K562 (cell line): Measurements from ENCODE around the gene ATP1A2. TPM values are rescaled to one million over a fixed set of nuclear protein-coding genes. Genes with fewer than 3 reads are reported as not detected.

Experiments
- CREM ChIP-seq: IDR thresholded peaks from 2 replicates; pipeline ENCODE4 v1.6.1; 2014; ENCODE audit warnings: antibody characterized with exemption, low read depth
- HDAC1 ChIP-seq, 2 experiments: fragments of 450-650 bp; IDR thresholded peaks; 2 replicates each; pipeline ENCODE4 v1.6.1; 2016 to 2017; ENCODE audit warnings: inconsistent platforms in 1 of 2, mild to moderate bottlenecking in 1 of 2, moderate library complexity in 1 of 2
- MEIS2 ChIP-seq: fragments of 450-650 bp; IDR thresholded peaks from 2 replicates; pipeline ENCODE4 v1.6.1; 2014; ENCODE audit warnings: mild to moderate bottlenecking; ENCODE audit not compliant: partially characterized antibody
- RCOR1 ChIP-seq, 2 experiments: IDR thresholded peaks; 2 replicates each; pipeline ENCODE4 v1.6.1; 2012; ENCODE audit warnings: low read depth in 2 of 2, low read length in 2 of 2, borderline replicate concordance in 1 of 2, improper control_type of control experiment in 1 of 2
- ZNF12 ChIP-seq: sonication (generic); formaldehyde crosslinking; IDR thresholded peaks from 2 replicates; pipeline ENCODE4 v1.4.0; 2020; ENCODE audit warnings: mild to moderate bottlenecking, missing genetic modification reagents
- ZNF79 ChIP-seq: fragments of 250-450 bp; sonication (Bioruptor Pico); IDR thresholded peaks from 2 replicates; pipeline ENCODE4 v1.4.0; 2020; ENCODE audit warnings: low read depth, mild to moderate bottlenecking, moderate library complexity
- polyA plus RNA-seq, 8 experiments: library from polyadenylated mRNA; depleted of rRNA in 4 of 8; stranded (reverse) in 5 of 8; unstranded in 3 of 8; fragments of >200 nt; fragmentation: Nextera tagmentation in 2 of 8; fragmentation: Illumina TruSeq in 1 of 8; extraction: Ambion mirVana in 2 of 8; extraction: Trizol in 1 of 8; gene quantifications; 2 replicates each; pipeline versions ENCODE4 v1.2.1 to v1.2.3, GENCODE V29; 2011 to 2014; ENCODE audit warnings: inconsistent platforms in 1 of 8, missing spikeins in 1 of 8
- total RNA-seq, 7 experiments: library from RNA; depleted of rRNA in 6 of 7; stranded (reverse); fragments of >200 nt in 6 of 7; fragmentation: Illumina TruSeq in 2 of 7; extraction: Trizol in 2 of 7; gene quantifications; 2 replicates each; pipeline versions ENCODE4 v1.2.1 to v1.2.3, GENCODE V29; 2011 to 2021; ENCODE audit warnings: low replicate concordance in 1 of 7
- TF ChIP-seq, protein P1 (sequence below), 2 experiments: fragments of 450-650 bp in 1 of 2; sonication (generic) in 1 of 2; formaldehyde crosslinking in 1 of 2; IDR thresholded peaks in 1 of 2; conservative IDR thresholded peaks in 1 of 2; 2 replicates each; pipeline versions ENCODE4 v1.6.1 to v1.8.1; 2016 to 2023; ENCODE audit warnings: mild to moderate bottlenecking in 2 of 2, moderate library complexity in 2 of 2, inconsistent platforms in 1 of 2, missing genetic modification reagents in 1 of 2
- TF ChIP-seq, protein P2 (sequence below): fragments of 250-450 bp; sonication (Bioruptor Pico); IDR thresholded peaks from 2 replicates; pipeline ENCODE4 v1.4.0; 2020; ENCODE audit warnings: mild to moderate bottlenecking, moderate library complexity, borderline replicate concordance
- TF ChIP-seq, protein P3 (sequence below): fragments of 450-650 bp; IDR thresholded peaks from 2 replicates; pipeline ENCODE4 v1.6.1; 2016; ENCODE audit warnings: borderline replicate concordance
- TF ChIP-seq, protein P4 (sequence below): fragments of 250-450 bp; sonication (Bioruptor Pico); IDR thresholded peaks from 2 replicates; pipeline ENCODE4 v1.6.1; 2021; ENCODE audit warnings: mild to moderate bottlenecking
- TF ChIP-seq, protein P5 (sequence below), 2 experiments: IDR thresholded peaks; 2 replicates each; pipeline ENCODE4 v1.6.1; 2011; ENCODE audit warnings: borderline replicate concordance in 1 of 2, control low read depth in 1 of 2, low read depth in 1 of 2, low read length in 1 of 2, mild to moderate bottlenecking in 1 of 2, mixed read lengths in 1 of 2, moderate library complexity in 1 of 2; ENCODE audit not compliant: insufficient read depth in 1 of 2, insufficient read length in 1 of 2, poor library complexity in 1 of 2, severe bottlenecking in 1 of 2; ENCODE audit errors: extremely low read depth in 1 of 2
- TF ChIP-seq, protein P6 (sequence below): fragments of 450-650 bp; IDR thresholded peaks from 2 replicates; pipeline ENCODE4 v1.6.1; 2016; ENCODE audit warnings: antibody characterized with exemption

Gene ATP1A2
- total and polyA plus RNA-seq, 9 of the 15 experiments (the other 6 are each of a cell fraction or from before 2014, with no cell fraction given) = 0.04 to 0.11 (median 0.09) TPM; not detected in 6

DNA sequence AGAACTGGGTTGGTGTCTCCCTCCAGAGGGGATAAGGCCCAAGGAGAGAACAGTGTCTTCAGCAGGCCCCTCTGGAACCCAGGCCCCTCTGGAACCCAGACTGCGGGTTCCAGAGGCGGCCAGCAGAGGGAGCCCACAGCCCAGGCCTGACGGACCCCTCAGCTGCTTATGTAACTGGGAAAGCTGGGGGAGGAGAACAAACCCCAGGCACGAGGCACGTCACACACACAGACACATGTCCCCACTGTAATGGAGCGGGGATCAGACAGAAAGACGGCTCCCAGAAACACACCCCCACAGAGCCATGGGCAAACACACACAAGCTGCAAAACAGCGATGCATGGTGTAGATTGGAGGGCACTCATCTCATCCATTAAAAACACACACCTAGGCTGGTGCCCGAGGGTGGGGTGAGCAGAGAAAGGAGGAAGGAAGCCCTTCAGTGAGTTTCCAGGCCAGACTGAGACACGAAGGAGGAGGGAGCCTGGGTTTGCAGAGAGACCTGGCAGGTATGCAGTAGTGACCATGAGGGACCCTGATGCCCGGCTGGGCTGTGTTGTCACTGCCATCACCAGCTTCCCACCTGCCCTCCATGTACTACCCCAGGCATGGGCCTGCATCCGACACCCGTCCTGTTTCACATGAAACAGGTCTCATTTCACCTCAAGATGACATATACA lies 14.4 kb upstream of the ATP1A2 start (continued):
- TF ChIP-seq, protein P1, sequence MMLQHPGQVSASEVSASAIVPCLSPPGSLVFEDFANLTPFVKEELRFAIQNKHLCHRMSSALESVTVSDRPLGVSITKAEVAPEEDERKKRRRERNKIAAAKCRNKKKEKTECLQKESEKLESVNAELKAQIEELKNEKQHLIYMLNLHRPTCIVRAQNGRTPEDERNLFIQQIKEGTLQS (IDR thresholded peaks at IDR 0.05) = peak; percentile 22; the same call in 1 of the 2 replicates
- TF ChIP-seq, protein P1 (CRISPR knock-in tag; conservative IDR thresholded peaks at IDR 0.05) = no peak
- TF ChIP-seq, protein P2, sequence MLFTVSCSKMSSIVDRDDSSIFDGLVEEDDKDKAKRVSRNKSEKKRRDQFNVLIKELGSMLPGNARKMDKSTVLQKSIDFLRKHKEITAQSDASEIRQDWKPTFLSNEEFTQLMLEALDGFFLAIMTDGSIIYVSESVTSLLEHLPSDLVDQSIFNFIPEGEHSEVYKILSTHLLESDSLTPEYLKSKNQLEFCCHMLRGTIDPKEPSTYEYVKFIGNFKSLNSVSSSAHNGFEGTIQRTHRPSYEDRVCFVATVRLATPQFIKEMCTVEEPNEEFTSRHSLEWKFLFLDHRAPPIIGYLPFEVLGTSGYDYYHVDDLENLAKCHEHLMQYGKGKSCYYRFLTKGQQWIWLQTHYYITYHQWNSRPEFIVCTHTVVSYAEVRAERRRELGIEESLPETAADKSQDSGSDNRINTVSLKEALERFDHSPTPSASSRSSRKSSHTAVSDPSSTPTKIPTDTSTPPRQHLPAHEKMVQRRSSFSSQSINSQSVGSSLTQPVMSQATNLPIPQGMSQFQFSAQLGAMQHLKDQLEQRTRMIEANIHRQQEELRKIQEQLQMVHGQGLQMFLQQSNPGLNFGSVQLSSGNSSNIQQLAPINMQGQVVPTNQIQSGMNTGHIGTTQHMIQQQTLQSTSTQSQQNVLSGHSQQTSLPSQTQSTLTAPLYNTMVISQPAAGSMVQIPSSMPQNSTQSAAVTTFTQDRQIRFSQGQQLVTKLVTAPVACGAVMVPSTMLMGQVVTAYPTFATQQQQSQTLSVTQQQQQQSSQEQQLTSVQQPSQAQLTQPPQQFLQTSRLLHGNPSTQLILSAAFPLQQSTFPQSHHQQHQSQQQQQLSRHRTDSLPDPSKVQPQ (CRISPR knock-in tag) = 0 out of 2 replicates have a peak, but pooled peaks have one; percentile 34
- TF ChIP-seq, protein P3, sequence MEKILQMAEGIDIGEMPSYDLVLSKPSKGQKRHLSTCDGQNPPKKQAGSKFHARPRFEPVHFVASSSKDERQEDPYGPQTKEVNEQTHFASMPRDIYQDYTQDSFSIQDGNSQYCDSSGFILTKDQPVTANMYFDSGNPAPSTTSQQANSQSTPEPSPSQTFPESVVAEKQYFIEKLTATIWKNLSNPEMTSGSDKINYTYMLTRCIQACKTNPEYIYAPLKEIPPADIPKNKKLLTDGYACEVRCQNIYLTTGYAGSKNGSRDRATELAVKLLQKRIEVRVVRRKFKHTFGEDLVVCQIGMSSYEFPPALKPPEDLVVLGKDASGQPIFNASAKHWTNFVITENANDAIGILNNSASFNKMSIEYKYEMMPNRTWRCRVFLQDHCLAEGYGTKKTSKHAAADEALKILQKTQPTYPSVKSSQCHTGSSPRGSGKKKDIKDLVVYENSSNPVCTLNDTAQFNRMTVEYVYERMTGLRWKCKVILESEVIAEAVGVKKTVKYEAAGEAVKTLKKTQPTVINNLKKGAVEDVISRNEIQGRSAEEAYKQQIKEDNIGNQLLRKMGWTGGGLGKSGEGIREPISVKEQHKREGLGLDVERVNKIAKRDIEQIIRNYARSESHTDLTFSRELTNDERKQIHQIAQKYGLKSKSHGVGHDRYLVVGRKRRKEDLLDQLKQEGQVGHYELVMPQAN = peak; percentile 55; the same call in 1 of the 2 replicates
- TF ChIP-seq, protein P4, sequence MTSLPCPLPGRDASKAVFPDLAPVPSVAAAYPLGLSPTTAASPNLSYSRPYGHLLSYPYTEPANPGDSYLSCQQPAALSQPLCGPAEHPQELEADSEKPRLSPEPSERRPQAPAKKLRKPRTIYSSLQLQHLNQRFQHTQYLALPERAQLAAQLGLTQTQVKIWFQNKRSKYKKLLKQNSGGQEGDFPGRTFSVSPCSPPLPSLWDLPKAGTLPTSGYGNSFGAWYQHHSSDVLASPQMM (CRISPR knock-in tag) = no peak
- TF ChIP-seq RCOR1 (IDR thresholded peaks at IDR 0.05; ENCODE audit: borderline replicate concordance in 1 of 2, low read depth in 2 of 2, low read length in 2 of 2) (no peak), ZNF12 (no peak), HDAC1 (IDR thresholded peaks at IDR 0.05) (peak in 1 of 2 experiments; percentile 72; a peak in 2 of 4 replicates), MEIS2 (peak; percentile 11), CREM (peak; percentile 73), ZNF79 (CRISPR knock-in tag) (no peak)
- TF ChIP-seq, protein P5, sequence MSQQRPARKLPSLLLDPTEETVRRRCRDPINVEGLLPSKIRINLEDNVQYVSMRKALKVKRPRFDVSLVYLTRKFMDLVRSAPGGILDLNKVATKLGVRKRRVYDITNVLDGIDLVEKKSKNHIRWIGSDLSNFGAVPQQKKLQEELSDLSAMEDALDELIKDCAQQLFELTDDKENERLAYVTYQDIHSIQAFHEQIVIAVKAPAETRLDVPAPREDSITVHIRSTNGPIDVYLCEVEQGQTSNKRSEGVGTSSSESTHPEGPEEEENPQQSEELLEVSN (IDR thresholded peaks at IDR 0.05; ENCODE audit: borderline replicate concordance in 1 of 2, extremely low read depth in 1 of 2, insufficient read depth in 1 of 2, insufficient read length in 1 of 2, low read depth in 1 of 2, low read length in 1 of 2, poor library complexity in 1 of 2, severe bottlenecking in 1 of 2) = peak in 1 of 2 experiments; percentile 78
- TF ChIP-seq, protein P6, sequence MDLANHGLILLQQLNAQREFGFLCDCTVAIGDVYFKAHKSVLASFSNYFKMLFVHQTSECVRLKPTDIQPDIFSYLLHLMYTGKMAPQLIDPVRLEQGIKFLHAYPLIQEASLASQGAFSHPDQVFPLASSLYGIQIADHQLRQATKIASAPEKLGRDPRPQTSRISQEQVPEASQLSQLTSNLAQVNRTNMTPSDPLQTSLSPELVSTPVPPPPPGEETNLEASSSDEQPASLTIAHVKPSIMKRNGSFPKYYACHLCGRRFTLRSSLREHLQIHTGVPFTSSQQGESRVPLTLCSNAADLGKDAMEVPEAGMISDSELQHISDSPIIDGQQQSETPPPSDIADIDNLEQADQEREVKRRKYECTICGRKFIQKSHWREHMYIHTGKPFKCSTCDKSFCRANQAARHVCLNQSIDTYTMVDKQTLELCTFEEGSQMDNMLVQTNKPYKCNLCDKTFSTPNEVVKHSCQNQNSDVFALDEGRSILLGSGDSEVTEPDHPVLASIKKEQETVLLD = 0 out of 2 replicates have a peak, but pooled peaks have one; percentile 27
